A549 (cell line): Measurements from ENCODE around the gene RNF113A. TPM values are rescaled to one million over a fixed set of nuclear protein-coding genes. Genes with fewer than 3 reads are reported as not detected.

Experiments
- ATAC-seq, 2 experiments: fragments of 200-7000 bp in 1 of 2; fragments of >200 bp in 1 of 2; cut with Nextera tagmentation in 1 of 2; cut with Tn5 transposase in 1 of 2; 3 replicates each; pipeline versions ENCODE4 v1.8.0 to v1.9.1; 2018 to 2020; ENCODE audit warnings: mild to moderate bottlenecking in 1 of 2, moderate library complexity in 1 of 2
- CTCF ChIA-PET: fragments of 300-600 bp; sonication (Branson Sonifier 250); formaldehyde crosslinking; extraction: SDS; loops from one replicate; lab custom pipeline; 2021; ENCODE audit warnings: antibody characterized with exemption, inconsistent platforms; lab: Yijun Ruan, JAX
- POLR2A ChIA-PET: fragments of 350-600 bp; formaldehyde crosslinking; extraction: SDS; loops from one replicate; lab custom pipeline; 2021; ENCODE audit warnings: antibody characterized with exemption, inconsistent platforms; lab: Yijun Ruan, JAX
- DNase-seq, 2 experiments: peaks; one replicate each; pipeline versions ENCODE4 v3.0.0 to v3.0.0-alpha.2; 2011 to 2016; ENCODE audit warnings: low read depth in 1 of 2, low spot score in 1 of 2
- FAIRE-seq: peaks from 2 replicates; lab custom pipeline; 2011; peaks lifted over from hg19 to GRCh38; lab: Jason Lieb, UNC
- H3K27ac ChIP-seq, 2 experiments: fragments of >200 bp; sonication (Bioruptor Twin); formaldehyde crosslinking; 3 replicates each; pipeline ENCODE4 v1.5.1; 2016 to 2017
- H3K4me1 ChIP-seq: fragments of >200 bp; sonication (Bioruptor Twin); formaldehyde crosslinking; 3 replicates; pipeline ENCODE4 v1.6.1; 2016
- H3K4me2 ChIP-seq: fragments of >200 bp; sonication (Bioruptor Twin); formaldehyde crosslinking; 3 replicates; pipeline ENCODE4 v1.6.1; 2016
- H3K4me3 ChIP-seq: fragments of >200 bp; sonication (Bioruptor Twin); formaldehyde crosslinking; 3 replicates; pipeline ENCODE4 v1.5.1; 2016
- H3K9me3 ChIP-seq: fragments of >200 bp; sonication (Bioruptor Twin); formaldehyde crosslinking; 3 replicates; pipeline ENCODE4 v1.6.1; 2016
- ATOH8 ChIP-seq: fragments of 250-450 bp; sonication (Bioruptor Pico); IDR thresholded peaks from 2 replicates; pipeline ENCODE4 v1.5.0; 2020; ENCODE audit warnings: low read depth, mild to moderate bottlenecking, moderate library complexity
- BCL3 ChIP-seq: fragments of >200 bp; sonication (Bioruptor Twin); formaldehyde crosslinking; IDR thresholded peaks from 3 replicates; pipeline ENCODE4 v1.6.1; 2016
- BHLHE40 ChIP-seq: IDR thresholded peaks from 2 replicates; pipeline ENCODE4 v1.6.1; 2012; ENCODE audit warnings: low read depth, low read length, inconsistent platforms
- CBX2 ChIP-seq: fragments of 200-600 bp; sonication (generic); IDR thresholded peaks from 2 replicates; pipeline ENCODE4 v1.6.1; 2016; ENCODE audit warnings: low read depth, mild to moderate bottlenecking, borderline replicate concordance
- CBX8 ChIP-seq: fragments of 200-600 bp; sonication (generic); IDR thresholded peaks from 2 replicates; pipeline ENCODE4 v1.6.1; 2016
- CEBPB ChIP-seq, 2 experiments: fragments of >200 bp in 1 of 2; sonication (Bioruptor Twin) in 1 of 2; formaldehyde crosslinking in 1 of 2; IDR thresholded peaks; 2 replicates each; pipeline ENCODE4 v1.6.1; 2012 to 2016
- CHD2 ChIP-seq: fragments of 150-350 bp; IDR thresholded peaks from 2 replicates; pipeline ENCODE4 v1.6.1; 2014; ENCODE audit warnings: low read length; ENCODE audit not compliant: partially characterized antibody
- CHD4 ChIP-seq: fragments of 200-600 bp; sonication (generic); IDR thresholded peaks from 2 replicates; pipeline ENCODE4 v1.6.1; 2016; ENCODE audit warnings: antibody characterized with exemption, mild to moderate bottlenecking, borderline replicate concordance
- CTCF ChIP-seq: fragments of >200 bp; sonication (Bioruptor Twin); formaldehyde crosslinking; IDR thresholded peaks from 3 replicates; pipeline ENCODE4 v1.5.1; 2016
- EHF ChIP-seq: fragments of 250-450 bp; sonication (Bioruptor Pico); IDR thresholded peaks from 2 replicates; pipeline ENCODE4 v1.5.0; 2020; ENCODE audit warnings: mild to moderate bottlenecking
- EHMT2 ChIP-seq: fragments of 200-600 bp; sonication (generic); IDR thresholded peaks from 2 replicates; pipeline ENCODE4 v1.6.1; 2016; ENCODE audit warnings: antibody characterized with exemption, low read depth, mild to moderate bottlenecking, moderate library complexity
- EP300 ChIP-seq, 2 experiments: fragments of >200 bp; sonication (Bioruptor Twin); formaldehyde crosslinking; IDR thresholded peaks; 2 replicates in 1 of 2; 3 replicates in 1 of 2; pipeline ENCODE4 v1.6.1; 2016 to 2017
- FOXS1 ChIP-seq: fragments of 250-450 bp; sonication (Bioruptor Pico); IDR thresholded peaks from 2 replicates; pipeline ENCODE4 v1.5.0; 2020; ENCODE audit warnings: mild to moderate bottlenecking, moderate library complexity
- GATA3 ChIP-seq: IDR thresholded peaks from 2 replicates; pipeline ENCODE4 v1.6.1; 2012; ENCODE audit warnings: borderline replicate concordance
- HDAC2 ChIP-seq: fragments of 200-600 bp; sonication (generic); IDR thresholded peaks from 2 replicates; pipeline ENCODE4 v1.6.1; 2016
- HES2 ChIP-seq: fragments of >200 bp; sonication (Bioruptor Twin); formaldehyde crosslinking; IDR thresholded peaks from 2 replicates; pipeline ENCODE4 v1.6.1; 2016
- HOXA7 ChIP-seq: fragments of 250-450 bp; sonication (Bioruptor Pico); IDR thresholded peaks from 2 replicates; pipeline ENCODE4 v1.5.0; 2020; ENCODE audit warnings: mild to moderate bottlenecking, moderate library complexity
- HOXB13 ChIP-seq: fragments of 250-450 bp; sonication (Bioruptor Pico); IDR thresholded peaks from 2 replicates; pipeline ENCODE4 v1.5.0; 2020; ENCODE audit warnings: low read depth, mild to moderate bottlenecking, moderate library complexity
- HOXB5 ChIP-seq: fragments of 250-450 bp; sonication (Bioruptor Pico); IDR thresholded peaks from 2 replicates; pipeline ENCODE4 v1.5.0; 2020; ENCODE audit warnings: mild to moderate bottlenecking, moderate library complexity
- JUN ChIP-seq, 2 experiments: fragments of >200 bp; sonication (Bioruptor Twin); formaldehyde crosslinking; IDR thresholded peaks; 2 replicates in 1 of 2; 3 replicates in 1 of 2; pipeline ENCODE4 v1.6.1; 2016 to 2017
- JUNB ChIP-seq: fragments of >200 bp; sonication (Bioruptor Twin); formaldehyde crosslinking; IDR thresholded peaks from 2 replicates; pipeline ENCODE4 v1.6.1; 2016
- KDM1A ChIP-seq: fragments of 200-600 bp; sonication (generic); IDR thresholded peaks from 2 replicates; pipeline ENCODE4 v1.6.1; 2016; ENCODE audit warnings: low read depth, mild to moderate bottlenecking
- MAFK ChIP-seq: fragments of 450-650 bp; IDR thresholded peaks from 2 replicates; pipeline ENCODE4 v1.6.1; 2014; ENCODE audit not compliant: partially characterized antibody
- MAZ ChIP-seq: fragments of 150-350 bp; IDR thresholded peaks from 2 replicates; pipeline ENCODE4 v1.6.1; 2014; ENCODE audit warnings: antibody characterized with exemption, low read depth, low read length, borderline replicate concordance
- MYC ChIP-seq: IDR thresholded peaks from 2 replicates; pipeline ENCODE4 v1.6.1; 2012; ENCODE audit warnings: mild to moderate bottlenecking, inconsistent platforms, low read length, improper control_type of control experiment, borderline replicate concordance
- NFE2L2 ChIP-seq: fragments of 150-350 bp; conservative IDR thresholded peaks from 2 replicates; pipeline ENCODE4 v1.6.1; 2014; ENCODE audit warnings: low read length
- NR3C1 ChIP-seq: fragments of >200 bp; sonication (Bioruptor Twin); formaldehyde crosslinking; IDR thresholded peaks from 3 replicates; pipeline ENCODE4 v1.6.1; 2017
- PHF8 ChIP-seq: fragments of 200-600 bp; sonication (generic); IDR thresholded peaks from 2 replicates; pipeline ENCODE4 v1.6.1; 2016; ENCODE audit warnings: low read depth, mild to moderate bottlenecking, antibody characterized with exemption, moderate library complexity, borderline replicate concordance
- POLR2AphosphoS2 ChIP-seq: conservative IDR thresholded peaks from 2 replicates; pipeline ENCODE4 v1.6.1; 2012; ENCODE audit warnings: low read length, improper control_type of control experiment, inconsistent platforms
- RAD21 ChIP-seq, 2 experiments: fragments of >200 bp in 1 of 2; sonication (Bioruptor Twin) in 1 of 2; formaldehyde crosslinking in 1 of 2; IDR thresholded peaks in 1 of 2; conservative IDR thresholded peaks in 1 of 2; 2 replicates in 1 of 2; 3 replicates in 1 of 2; pipeline ENCODE4 v1.6.1; 2012 to 2018; ENCODE audit warnings: inconsistent platforms in 1 of 2
- RCOR1 ChIP-seq: fragments of 150-350 bp; IDR thresholded peaks from 2 replicates; pipeline ENCODE4 v1.6.1; 2014; ENCODE audit warnings: antibody characterized with exemption, low read length, low read depth
- RFX5 ChIP-seq: fragments of 450-650 bp; IDR thresholded peaks from 2 replicates; pipeline ENCODE4 v1.7.1; 2014; ENCODE audit warnings: antibody characterized with exemption, mild to moderate bottlenecking, moderate library complexity
- RNF2 ChIP-seq: fragments of 200-600 bp; sonication (generic); IDR thresholded peaks from 2 replicates; pipeline ENCODE4 v1.6.1; 2016; ENCODE audit warnings: low read depth, mild to moderate bottlenecking, antibody characterized with exemption, moderate library complexity, borderline replicate concordance
- SMC3 ChIP-seq: fragments of >200 bp; sonication (Bioruptor Twin); formaldehyde crosslinking; IDR thresholded peaks from 3 replicates; pipeline ENCODE4 v1.6.1; 2018; ENCODE audit warnings: inconsistent platforms
- SREBF2 ChIP-seq: fragments of 450-650 bp; IDR thresholded peaks from 2 replicates; pipeline ENCODE4 v1.6.1; 2014; ENCODE audit warnings: mild to moderate bottlenecking, moderate library complexity
- TFCP2L1 ChIP-seq: fragments of 250-450 bp; sonication (Bioruptor Pico); IDR thresholded peaks from 2 replicates; pipeline ENCODE4 v1.5.0; 2021; ENCODE audit warnings: mild to moderate bottlenecking
- ZC3H11A ChIP-seq: fragments of 450-650 bp; IDR thresholded peaks from 2 replicates; pipeline ENCODE4 v1.6.1; 2014; ENCODE audit warnings: antibody characterized with exemption, mild to moderate bottlenecking
- ZNF302 ChIP-seq: fragments of 250-450 bp; sonication (Bioruptor Pico); IDR thresholded peaks from 2 replicates; pipeline ENCODE4 v1.9.0; 2021; ENCODE audit warnings: inconsistent platforms, mild to moderate bottlenecking, moderate library complexity
- ZSCAN20 ChIP-seq: fragments of 250-450 bp; sonication (Bioruptor Pico); IDR thresholded peaks from 2 replicates; pipeline ENCODE4 v1.8.0; 2022; ENCODE audit warnings: mild to moderate bottlenecking, moderate library complexity
- WGBS: methylation state at CpG from one replicate; pipeline ENCODE4 v1.1.6; 2017; ENCODE audit errors: missing lambda C conversion rate; 5-methylcytosine and 5-hydroxymethylcytosine counted together
- polyA minus RNA-seq: library from RNA; depleted of rRNA, polyadenylated mRNA; stranded (reverse); fragments of >200 nt; gene quantifications from 2 replicates; pipeline ENCODE4 v1.2.3, GENCODE V29; 2011; rRNA and poly(A)+ RNA removed
- polyA plus RNA-seq, 4 experiments: library from polyadenylated mRNA; depleted of rRNA in 3 of 4; stranded (reverse); fragments of >200 nt; fragmentation: RNase III in 1 of 4; extraction: RNeasy Plus Mini Kit Qiagen cat#74134 plus additional on column Dnase treatment in 1 of 4; gene quantifications; 2 replicates in 3 of 4; 3 replicates in 1 of 4; pipeline ENCODE4 v1.2.3, GENCODE V29; 2011 to 2017

The RNF113A gene
- polyA plus RNA-seq (2011; rRNA removed) (16.5 and 18.5 TPM in 2 replicates), polyA plus RNA-seq (2017; fragmentation: RNase III; extraction: RNeasy Plus Mini Kit Qiagen cat#74134 plus additional on column Dnase treatment) (17.8 to 18.6 TPM (median 18.4 TPM) in 3 replicates), polyA minus RNA-seq (8.6 and 9.0 TPM in 2 replicates)
- 17.2 and 20.6 TPM in 2 replicates for polyA plus RNA-seq (2012; cell fraction: cytosol; rRNA removed)
- 12.7 and 15.8 TPM in 2 replicates for polyA plus RNA-seq (2012; cell fraction: nucleus; rRNA removed)

- Histone ChIP-seq H3K9me3 (no peaks in the 10 kb centered on the region), H3K4me1 (peaks cover 17% of the 10 kb centered on the region; the same call in 1 of the 3 replicates), H3K27ac (peak within 1 kb of the TSS; percentile 96 to 99), H3K4me3 (peak within 1 kb of the TSS; percentile 76), H3K4me2 (peak within 1 kb of the TSS; percentile 98)
- under 1% methylated on average over 31 of the region's 62 CpGs for WGBS
- no peak for FAIRE-seq
- POLR2A ChIA-PET, result interaction anchor here (0.6 to 2.7 kb wide), 7 partner anchors 10 to 298 kb away, joined by 3 to 26 read pairs (median 3); partner anchors contain the start of genes RPL39 and UPF3B
- ATAC-seq, result peak; percentile 95 to 98
- CTCF ChIA-PET, result interaction anchor here (1.7 kb wide), 1 partner anchor 19 kb away, joined by 3 read pairs; the partner anchor contains the start of gene UPF3B
- DNase-seq, result peak; percentile 82 to 92
- no peak for TF ChIP-seq ZSCAN20 (CRISPR knock-in tag)
- no peak for TF ChIP-seq EHF (CRISPR knock-in tag)
- no peak for TF ChIP-seq HOXA7 (CRISPR knock-in tag)
- TF ChIP-seq RFX5, result no peak
- no peak for TF ChIP-seq MYC
- TF ChIP-seq CBX2, result no peak
- no peak for TF ChIP-seq NFE2L2
- TF ChIP-seq HOXB13 (CRISPR knock-in tag), result no peak
- no peak for TF ChIP-seq SREBF2
- no peak for TF ChIP-seq SMC3
- no peak for TF ChIP-seq KDM1A
- no peak for TF ChIP-seq FOXS1
- no peak for TF ChIP-seq CHD2
- TF ChIP-seq HDAC2, result no peak
- no peak for TF ChIP-seq GATA3
- no peak for TF ChIP-seq ZC3H11A
- no peak for TF ChIP-seq ZNF302
- TF ChIP-seq BHLHE40, result no peak
- TF ChIP-seq HOXB5 (CRISPR knock-in tag), result no peak
- TF ChIP-seq RAD21 (conservative IDR thresholded peaks at IDR 0.05 in 1 of 2, IDR thresholded peaks at IDR 0.05 in 1 of 2), result no peak
- peak; percentile 72; the same call in 2 of the 3 replicates for TF ChIP-seq BCL3
- no peak for TF ChIP-seq ATOH8 (CRISPR knock-in tag)
- TF ChIP-seq EP300 (IDR thresholded peaks at IDR 0.05), result no peak
- no peak for TF ChIP-seq POLR2AphosphoS2
- no peak for TF ChIP-seq CBX8
- no peak for TF ChIP-seq JUNB
- TF ChIP-seq RCOR1, result no peak
- no peak for TF ChIP-seq EHMT2
- peak; percentile 13 to 62; a peak in 3 of 4 replicates for TF ChIP-seq CEBPB (IDR thresholded peaks at IDR 0.05)
- TF ChIP-seq CTCF, result no peak
- peak; percentile 64 for TF ChIP-seq PHF8
- TF ChIP-seq MAFK, result no peak
- TF ChIP-seq HES2, result no peak
- TF ChIP-seq RNF2, result no peak
- TF ChIP-seq NR3C1, result no peak
- no peak for TF ChIP-seq MAZ
- TF ChIP-seq JUN (IDR thresholded peaks at IDR 0.05), result peak; percentile 61 to 77; a peak in 3 of 5 replicates
- TF ChIP-seq CHD4, result no peak; the same call in 1 of the 2 replicates
- 0 out of 2 replicates have a peak, but pooled peaks have one; percentile 33 for TF ChIP-seq TFCP2L1
Measured at GRCh38 chrX:119871599-119872395, at the start of gene RNF113A, which contains the start of gene NDUFA1. TSS of gene RNF113A (minus strand) at chrX:119871733. CDS start at chrX:119871613, 120 bp downstream. TSS of gene NDUFA1 (plus strand) at chrX:119871832. CDS start at chrX:119871912, 80 bp downstream.
